Putamen (tissue), 1 donor: ENCODE measurements around the gene MACROD2.
"Not testable (repeated sequence)": the region's sequence is repeated elsewhere in the genome, so short reads cannot be mapped to it uniquely, and the experiment has no call there.

ENCODE experiments used
- DNase-seq: peaks from one replicate; pipeline ENCODE4 v3.0.0-alpha.2; 2016; ENCODE audit warnings: low spot score

Gene MACROD2

DNA sequence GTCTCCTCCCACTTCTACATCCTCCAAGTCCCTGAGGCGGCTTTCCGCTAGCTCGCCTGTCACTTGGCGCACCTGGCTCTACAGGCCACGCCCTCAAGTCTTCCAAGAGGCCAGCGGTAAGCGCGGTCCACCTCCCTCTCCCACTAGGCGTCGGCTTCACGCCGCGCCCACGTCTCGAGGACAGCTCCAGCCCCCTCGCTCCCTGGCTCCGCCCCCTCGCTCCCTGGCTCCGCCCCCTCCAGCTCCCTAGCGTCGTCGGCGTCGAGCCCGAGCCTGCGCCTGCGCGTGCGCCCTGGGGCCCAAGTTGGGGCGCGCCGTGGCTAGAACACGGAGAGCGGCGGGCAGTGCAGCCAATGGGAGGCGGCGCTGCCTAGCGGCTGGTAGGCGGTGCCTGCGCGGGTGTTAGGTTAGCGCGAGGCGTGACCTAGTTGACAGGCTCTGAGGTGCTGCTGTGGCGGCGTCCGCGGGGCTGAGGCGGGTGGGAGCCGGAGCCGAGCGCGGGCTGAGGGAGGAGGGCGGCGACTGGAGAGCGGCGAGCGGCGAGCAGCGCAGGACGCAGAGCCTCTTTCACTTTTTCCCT is at the start of gene MACROD2:
Gene MACROD2 (plus strand): TSS at position 431 of the 580 bp plus-strand sequence.
- DNase-seq: peak; percentile 88

DNA sequence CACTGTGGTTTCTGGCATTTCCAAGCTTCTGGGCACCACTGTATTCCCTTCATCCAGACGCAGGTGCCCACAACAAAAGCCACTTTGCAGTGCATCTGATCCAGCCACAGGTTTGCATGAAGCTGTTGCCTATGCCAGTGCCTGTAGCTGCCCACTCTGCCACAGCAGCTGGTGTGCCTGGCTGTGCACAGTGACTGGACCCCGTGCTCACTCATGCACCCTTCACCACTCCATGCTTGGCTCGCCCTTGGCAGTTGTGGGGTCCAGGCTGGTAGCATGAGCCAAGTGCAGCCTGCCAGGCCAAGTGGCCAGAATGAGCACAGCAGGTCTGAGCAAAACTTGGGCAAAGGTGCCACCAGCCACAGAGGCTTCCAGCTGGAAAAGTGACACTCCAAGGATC is 47.6 kb upstream of the MACROD2 start:
- DNase-seq: no peak

DNA sequence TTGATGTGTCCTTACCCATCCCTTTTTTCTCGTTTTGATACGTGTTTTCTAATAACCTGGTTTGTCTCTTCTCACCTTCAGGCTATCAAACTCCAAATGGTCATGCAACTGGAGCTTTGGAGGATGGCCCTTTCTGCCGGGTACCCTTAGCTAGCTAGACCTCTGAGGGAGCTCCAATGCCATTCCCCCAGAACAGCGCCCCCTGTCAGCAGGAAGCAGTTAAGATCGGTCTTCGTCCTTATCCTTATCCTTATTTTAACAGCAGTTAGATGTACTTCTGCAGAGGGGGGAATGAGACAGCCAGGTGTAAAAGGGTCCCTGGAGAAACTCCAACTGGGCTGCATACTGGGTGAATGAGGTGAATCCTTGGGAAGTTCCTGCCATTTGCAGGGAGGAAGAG is 42.1 kb upstream of the MACROD2 start:
- no peak for DNase-seq

DNA sequence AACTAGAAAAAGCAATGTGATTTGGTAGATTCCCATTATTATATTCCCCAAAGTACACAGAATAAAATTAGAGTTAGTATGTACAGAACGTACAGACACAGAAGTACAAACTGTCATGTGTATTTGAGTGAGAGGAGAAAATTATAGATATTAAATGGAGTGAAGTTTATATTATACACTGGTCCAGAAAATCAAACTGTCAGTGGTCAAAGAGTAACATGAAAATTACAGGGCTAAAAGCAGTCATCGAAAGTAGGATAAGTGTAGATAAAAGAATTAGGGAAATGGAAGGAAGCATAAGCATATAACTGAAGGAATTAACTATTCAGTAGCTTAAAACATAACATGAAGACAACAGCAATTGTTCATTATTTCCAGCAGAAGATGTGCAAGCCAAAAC is 35.2 kb upstream of the MACROD2 start:
- no peak for DNase-seq

DNA sequence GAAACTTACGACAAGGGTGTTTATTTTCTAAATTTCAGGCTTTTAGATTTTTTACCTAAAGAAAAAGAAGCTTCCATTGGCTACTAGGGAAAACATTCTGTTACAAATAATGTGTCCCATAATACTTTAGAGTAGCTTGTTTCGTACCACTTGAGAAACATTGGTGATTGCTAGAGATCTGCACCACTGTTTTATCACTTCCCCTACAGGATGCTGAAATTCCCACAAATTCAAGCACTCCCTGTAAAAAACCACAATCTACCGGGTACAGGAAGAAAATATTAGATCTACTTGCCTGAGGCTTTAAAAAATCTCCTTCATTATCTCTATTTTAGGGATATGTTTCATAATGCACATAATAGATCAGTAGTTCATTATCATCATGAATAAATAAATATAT is 34.8 kb upstream of the MACROD2 start:
- DNase-seq: no peak

DNA sequence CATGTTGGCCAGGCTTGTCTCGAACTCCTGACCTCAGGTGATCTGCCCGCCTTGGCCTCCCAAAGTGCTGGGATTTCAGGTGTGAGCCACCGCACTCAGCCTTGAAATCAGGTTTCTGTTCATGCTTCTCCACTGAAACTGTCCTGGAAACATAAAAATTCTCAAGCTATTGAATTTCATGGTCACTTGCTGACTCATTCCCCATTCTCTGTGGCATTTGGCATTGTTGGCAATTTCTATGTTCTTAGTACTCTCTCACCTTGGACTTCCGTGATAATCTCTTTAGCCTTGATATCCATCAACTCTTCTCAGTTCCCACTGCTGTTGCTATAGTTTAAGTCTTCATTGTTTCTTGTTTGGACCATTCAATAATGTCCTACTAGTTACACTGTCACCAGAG is 11.1 kb upstream of the MACROD2 start:
- DNase-seq: no peak

DNA sequence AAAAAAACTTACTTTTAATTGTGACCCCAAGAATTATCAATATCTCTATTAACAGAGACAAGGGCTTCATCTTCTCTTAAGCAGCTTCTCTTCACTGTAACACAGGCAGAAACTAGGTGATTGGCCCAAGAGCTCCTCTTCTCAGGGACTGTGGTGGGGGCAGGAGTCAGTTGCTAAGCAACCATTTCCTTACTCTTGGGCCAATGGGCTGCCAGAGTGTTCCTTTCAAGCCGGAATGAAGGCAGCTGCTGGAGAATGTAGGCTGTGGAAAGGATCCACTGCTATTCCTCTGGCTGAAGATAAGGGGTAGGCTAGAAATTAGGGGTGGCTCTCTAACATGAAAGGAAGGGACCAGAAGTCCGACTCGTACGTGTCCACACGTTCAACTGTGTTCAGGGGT is 4.9 kb upstream of the MACROD2 start, which contains the start of gene SEL1L2:
Gene SEL1L2 (minus strand): TSS at position 150 of the 400 bp plus-strand sequence. CDS start 80 bp downstream, at position 70.
- DNase-seq: no peak

GRCh38 chr20:13991311-13991710 is 4.0 kb upstream of the MACROD2 start:
- DNase-seq: no peak

- not testable (repeated sequence) for DNase-seq
Observed at GRCh38 chr20:13991955-13992354, 3.4 kb upstream of the MACROD2 start.

GRCh38 chr20:13995841-13996240 is 525 bp downstream of the MACROD2 start:
- peak; percentile 31 for DNase-seq

DNA sequence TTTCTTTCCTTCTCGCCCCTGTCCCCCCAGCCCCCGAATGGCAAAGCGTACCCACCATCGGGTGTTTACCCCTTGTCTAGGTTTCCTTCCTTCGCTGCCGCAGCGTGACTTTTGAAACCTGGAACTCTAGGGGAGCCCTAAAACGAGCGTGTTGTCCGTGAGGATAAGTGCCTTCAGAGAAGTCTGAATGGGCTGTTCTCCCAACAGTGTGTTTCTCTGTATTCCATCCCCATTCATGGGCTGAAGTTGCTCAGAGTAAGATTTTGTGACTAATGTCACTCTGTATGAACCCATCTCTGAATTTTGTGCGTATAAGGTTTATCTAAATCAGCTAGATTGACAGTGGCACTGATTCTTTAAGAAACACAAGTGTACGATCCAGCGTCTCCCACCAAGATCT is 949 bp downstream of the MACROD2 start:
- peak; percentile 0 for DNase-seq

- DNase-seq: no peak
Observed at GRCh38 chr20:14000917-14001316, 5.6 kb downstream of the MACROD2 start.

- DNase-seq: no peak
Observed at GRCh38 chr20:14005996-14006395, 10.7 kb downstream of the MACROD2 start.

GRCh38 chr20:14009208-14009607 is 13.9 kb downstream of the MACROD2 start:
- DNase-seq: no peak

- no peak for DNase-seq
Observed at GRCh38 chr20:14012671-14013070, 17.4 kb downstream of the MACROD2 start.

DNA sequence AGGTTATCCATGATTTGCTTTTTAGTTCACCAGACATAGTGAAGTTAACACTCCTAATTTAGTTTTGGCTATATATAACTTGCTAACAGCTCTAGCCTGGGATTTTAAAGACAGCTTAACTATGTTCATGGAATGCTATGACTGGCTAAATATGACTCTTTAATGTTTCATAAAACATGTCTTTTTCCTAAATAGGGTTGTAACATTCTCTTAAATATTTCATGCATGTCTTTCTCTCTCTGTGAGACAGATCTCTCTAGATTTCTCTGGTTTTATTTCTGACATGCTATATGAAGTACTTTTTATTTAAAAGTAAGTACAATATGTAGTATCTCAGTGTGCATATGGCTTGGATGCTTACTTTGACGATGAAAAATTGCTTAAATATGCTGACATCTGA is 35.7 kb downstream of the MACROD2 start:
- DNase-seq: no peak

- DNase-seq: no peak
Observed at GRCh38 chr20:14033310-14033709, 38.0 kb downstream of the MACROD2 start.

GRCh38 chr20:14036567-14036966 is 41.3 kb downstream of the MACROD2 start:
- DNase-seq: no peak

GRCh38 chr20:14044712-14045276 is 49.5 kb downstream of the MACROD2 start:
- DNase-seq: not testable (repeated sequence)

- no peak for DNase-seq
Observed at GRCh38 chr20:14046534-14046933, 51.2 kb downstream of the MACROD2 start.

DNA sequence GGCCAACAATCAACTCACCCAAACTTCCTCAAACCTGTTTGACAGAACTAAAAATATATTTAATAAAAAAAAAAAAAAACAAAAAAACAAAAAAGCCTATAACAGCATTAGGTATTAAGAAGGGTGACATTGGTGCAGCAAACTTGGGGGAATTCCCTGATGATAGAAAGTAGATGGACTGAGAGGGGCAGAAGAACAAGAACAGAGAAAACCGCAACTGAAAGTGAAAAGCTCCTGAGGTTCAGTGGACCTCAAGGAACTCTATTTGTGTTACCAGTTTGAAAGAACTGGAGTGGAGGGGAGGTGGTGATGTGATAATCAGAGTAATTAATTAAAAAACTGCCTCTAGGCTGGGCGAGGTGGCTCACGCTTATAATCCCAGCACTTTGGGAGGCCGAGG is 53.8 kb downstream of the MACROD2 start:
- DNase-seq: no peak

DNA sequence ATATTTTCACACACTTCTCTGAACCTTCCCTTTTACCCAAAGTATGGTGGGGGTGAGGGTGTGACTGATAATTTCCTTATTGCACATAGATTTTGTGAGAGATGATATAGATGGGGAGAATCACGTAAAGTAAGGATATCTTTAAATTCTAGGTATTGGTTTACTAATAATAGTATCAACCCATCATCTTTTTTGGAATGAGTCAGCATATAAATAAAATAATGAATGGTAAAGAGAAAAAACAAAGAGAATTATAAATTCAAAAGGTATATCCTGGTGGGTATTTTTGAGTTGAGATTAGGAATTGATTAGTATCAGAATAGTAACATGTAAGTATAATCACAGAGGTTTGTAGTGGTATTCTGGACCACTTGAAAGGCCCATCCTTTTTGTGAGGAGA is 56.1 kb downstream of the MACROD2 start:
- DNase-seq: no peak

GRCh38 chr20:14055127-14055742 is 59.9 kb downstream of the MACROD2 start:
- DNase-seq: peak; percentile 56

DNA sequence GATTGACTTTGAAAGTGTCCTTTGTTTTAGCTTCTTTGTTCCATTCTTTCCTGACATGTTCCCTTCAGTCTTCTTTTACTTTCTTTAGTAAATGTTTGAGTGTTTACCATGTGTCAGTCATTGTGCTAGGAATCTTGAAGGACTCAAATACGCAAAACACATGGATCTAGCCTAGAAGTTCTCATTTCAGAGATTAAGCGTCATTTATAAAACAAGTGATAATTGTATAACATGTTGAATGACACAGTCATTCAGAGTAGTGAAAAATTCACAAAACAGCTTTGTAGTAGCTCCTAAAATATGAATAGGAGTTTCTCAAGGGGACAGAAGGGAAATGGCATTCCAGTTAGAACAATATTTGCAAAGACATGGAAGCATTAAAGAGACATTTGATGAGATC is 66.9 kb downstream of the MACROD2 start:
- no peak for DNase-seq
